Panc1 (cell line): ENCODE data around the gene TRPV6. TPM values are rescaled to one million over a fixed set of nuclear protein-coding genes. Genes with fewer than 3 reads are reported as not detected.

ENCODE experiments used
- ATAC-seq: fragments of 200-7000 bp; cut with Tn5 transposase; 2 replicates; pipeline ENCODE4 v1.9.1; 2020; ENCODE audit warnings: mild to moderate bottlenecking, moderate library complexity
- BruUV-seq: library from RNA; stranded (reverse); fragments of 400-500 nt; replicated peaks from 2 replicates; lab custom pipeline; 2021; lab: Mats Ljungman, UMichigan
- CTCF ChIA-PET: fragments of 300-600 bp; sonication (Branson Sonifier 250); formaldehyde crosslinking; loops from one replicate; lab custom pipeline; 2022; ENCODE audit warnings: antibody characterized with exemption; lab: Charles Lee
- POLR2A ChIA-PET: fragments of 300-600 bp; sonication (Branson Sonifier 250); formaldehyde crosslinking; loops from one replicate; lab custom pipeline; 2022; ENCODE audit warnings: antibody characterized with exemption; lab: Charles Lee
- DNase-seq: peaks from one replicate; pipeline ENCODE4 v3.0.0-alpha.2; 2010; ENCODE audit warnings: low read depth, low spot score
- H3K27ac ChIP-seq: 2 replicates; pipeline ENCODE4 v1.5.1; 2011; ENCODE audit warnings: mild to moderate bottlenecking, low read length, inconsistent platforms
- H3K27me3 ChIP-seq: fragments of 200-500 bp; sonication (Bioruptor generic); 2 replicates; pipeline ENCODE4 v1.6.0; 2014; ENCODE audit warnings: low read length, inconsistent platforms; ENCODE audit not compliant: control insufficient read depth, insufficient read depth
- H3K36me3 ChIP-seq: fragments of 200-500 bp; sonication (Bioruptor generic); 2 replicates; pipeline ENCODE4 v1.5.1; 2014; ENCODE audit warnings: inconsistent platforms, mild to moderate bottlenecking, low read length, moderate library complexity; ENCODE audit not compliant: control insufficient read depth, insufficient read depth
- H3K4me1 ChIP-seq: 2 replicates; pipeline ENCODE4 v1.5.1; 2011; ENCODE audit warnings: inconsistent platforms, mild to moderate bottlenecking, low read length, moderate library complexity; ENCODE audit not compliant: control insufficient read depth, insufficient read depth
- H3K4me3 ChIP-seq, 2 experiments: 2 replicates each; pipeline ENCODE4 v1.5.1; 2011 to 2012; ENCODE audit warnings: low read depth in 2 of 2, low read length in 2 of 2, mild to moderate bottlenecking in 2 of 2, inconsistent platforms in 1 of 2, moderate library complexity in 1 of 2
- H3K9me3 ChIP-seq: fragments of 200-500 bp; sonication (Bioruptor generic); 2 replicates; pipeline ENCODE4 v1.5.1; 2014; ENCODE audit warnings: low read depth, mild to moderate bottlenecking, inconsistent platforms, low read length, moderate library complexity; ENCODE audit not compliant: control insufficient read depth, insufficient read depth
- POLR2AphosphoS5 ChIP-seq: IDR thresholded peaks from 2 replicates; pipeline ENCODE4 v1.6.1; 2012; ENCODE audit warnings: mild to moderate bottlenecking, low read depth, low read length, moderate library complexity
- REST ChIP-seq, 2 experiments: IDR thresholded peaks; 2 replicates each; pipeline ENCODE4 v1.6.1; 2011 to 2012; ENCODE audit warnings: low read depth in 2 of 2, control low read depth in 1 of 2, low read length in 1 of 2, mild to moderate bottlenecking in 1 of 2, moderate library complexity in 1 of 2; ENCODE audit not compliant: insufficient read depth in 1 of 2
- SIN3A ChIP-seq: IDR thresholded peaks from 2 replicates; pipeline ENCODE4 v1.6.1; 2012; ENCODE audit warnings: low read depth, mild to moderate bottlenecking, low read length, moderate library complexity, borderline replicate concordance; ENCODE audit not compliant: insufficient read depth
- TCF7L2 ChIP-seq: IDR thresholded peaks from 2 replicates; pipeline ENCODE4 v1.6.1; 2011; ENCODE audit warnings: mild to moderate bottlenecking, low read depth, low read length, inconsistent platforms
- in situ Hi-C: cut with HindIII; loops from 2 replicates; pipeline ENCODE4 v1.10.0; 2016; ENCODE audit warnings: low sequenced_read_pairs, low pct_unique_long_range_greater_than_20kb
- intact Hi-C: fragments of 100-400 bp; cut with micrococcal nuclease; formaldehyde crosslinking; loops from one replicate; pipeline ENCODE4 v1.10.0; 2022; ENCODE audit not compliant: unreplicated experiment
- total RNA-seq: library from RNA; stranded (reverse); gene quantifications from one replicate; pipeline ENCODE4 v1.2.1, GENCODE V29; 2021; ENCODE audit not compliant: unreplicated experiment
- TF ChIP-seq, protein P1 (sequence below): fragments of 450-650 bp; IDR thresholded peaks from 2 replicates; pipeline ENCODE4 v1.5.1; 2017; ENCODE audit warnings: mild to moderate bottlenecking

The TRPV6 gene
- total RNA-seq, 1 experiment from 2014 or later: not detected

GRCh38 chr7:142916508-142916907 is 31.0 kb upstream of the TRPV6 start:
- H3K4me3 ChIP-seq: no peak overlapping the region
- no peaks in the 10 kb centered on the region for H3K4me1 ChIP-seq
- H3K9me3 ChIP-seq: no peaks in the 10 kb centered on the region
- intact Hi-C loops (no loop called here), in situ Hi-C loops (no loop called here)
- TF ChIP-seq POLR2AphosphoS5: no peak
- no peak for TF ChIP-seq SIN3A
- no peak for TF ChIP-seq REST (IDR thresholded peaks at IDR 0.05; ENCODE audit: insufficient read depth in 1 of 2, low read depth in 2 of 2, low read length in 1 of 2)
- no peak for TF ChIP-seq TCF7L2
- TF ChIP-seq, protein P1, sequence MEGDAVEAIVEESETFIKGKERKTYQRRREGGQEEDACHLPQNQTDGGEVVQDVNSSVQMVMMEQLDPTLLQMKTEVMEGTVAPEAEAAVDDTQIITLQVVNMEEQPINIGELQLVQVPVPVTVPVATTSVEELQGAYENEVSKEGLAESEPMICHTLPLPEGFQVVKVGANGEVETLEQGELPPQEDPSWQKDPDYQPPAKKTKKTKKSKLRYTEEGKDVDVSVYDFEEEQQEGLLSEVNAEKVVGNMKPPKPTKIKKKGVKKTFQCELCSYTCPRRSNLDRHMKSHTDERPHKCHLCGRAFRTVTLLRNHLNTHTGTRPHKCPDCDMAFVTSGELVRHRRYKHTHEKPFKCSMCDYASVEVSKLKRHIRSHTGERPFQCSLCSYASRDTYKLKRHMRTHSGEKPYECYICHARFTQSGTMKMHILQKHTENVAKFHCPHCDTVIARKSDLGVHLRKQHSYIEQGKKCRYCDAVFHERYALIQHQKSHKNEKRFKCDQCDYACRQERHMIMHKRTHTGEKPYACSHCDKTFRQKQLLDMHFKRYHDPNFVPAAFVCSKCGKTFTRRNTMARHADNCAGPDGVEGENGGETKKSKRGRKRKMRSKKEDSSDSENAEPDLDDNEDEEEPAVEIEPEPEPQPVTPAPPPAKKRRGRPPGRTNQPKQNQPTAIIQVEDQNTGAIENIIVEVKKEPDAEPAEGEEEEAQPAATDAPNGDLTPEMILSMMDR: no peak
- H3K27me3 ChIP-seq: no peaks in the 10 kb centered on the region; the same call in 1 of the 2 replicates
- ChIA-PET CTCF (no interaction called here), POLR2A (no interaction called here)
- ATAC-seq: no peak
- no peak overlapping the region for H3K27ac ChIP-seq
- no peak for DNase-seq
- no peaks in the 10 kb centered on the region for H3K36me3 ChIP-seq
- BruUV-seq: no TSS peak

DNA sequence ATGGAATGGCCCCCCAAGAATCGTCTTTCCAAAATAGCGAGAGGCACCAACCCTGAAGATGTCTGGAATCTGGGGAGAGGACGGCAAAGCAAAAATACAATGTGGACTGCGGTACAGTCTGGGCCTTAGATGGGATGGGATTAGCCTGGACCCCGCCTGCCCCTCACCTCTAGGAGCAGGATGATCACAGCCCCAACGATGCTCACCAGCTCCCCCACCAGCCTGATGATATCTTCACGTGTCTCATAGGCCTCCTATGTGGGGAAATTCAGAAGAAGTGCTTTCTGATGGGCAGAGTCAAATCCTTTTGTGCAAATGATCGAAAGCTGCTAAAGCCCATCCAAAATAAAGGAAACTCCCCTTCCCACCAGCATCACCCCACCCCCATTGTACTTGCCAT is 29.8 kb upstream of the TRPV6 start:
- no peaks in the 10 kb centered on the region; the same call in 1 of the 2 replicates for H3K27me3 ChIP-seq
- POLR2A ChIA-PET: no interaction called here
- ATAC-seq: no peak
- DNase-seq: no peak
- CTCF ChIA-PET: no interaction called here
- TF ChIP-seq TCF7L2 (no peak), SIN3A (no peak), REST (IDR thresholded peaks at IDR 0.05; ENCODE audit: insufficient read depth in 1 of 2, low read depth in 2 of 2, low read length in 1 of 2) (no peak)
- TF ChIP-seq, protein P1: no peak
- H3K9me3 ChIP-seq: no peaks in the 10 kb centered on the region
- H3K27ac ChIP-seq: no peak overlapping the region
- no TSS peak for BruUV-seq
- no peaks in the 10 kb centered on the region for H3K4me1 ChIP-seq
- in situ Hi-C loops: no loop called here
- intact Hi-C loops: no loop called here
- no peaks in the 10 kb centered on the region for H3K36me3 ChIP-seq
- H3K4me3 ChIP-seq: no peak overlapping the region
